GM12878 (cell line): ENCODE measurements around the gene ADCK1. TPM values are rescaled to one million over a fixed set of nuclear protein-coding genes. Genes with fewer than 3 reads are reported as not detected.

Experiments
- ATAC-seq: fragments of 200-7000 bp; cut with Tn5 transposase; 3 replicates; pipeline ENCODE4 v1.9.1; 2020; ENCODE audit warnings: mild to moderate bottlenecking, moderate library complexity
- BruUV-seq: library from RNA; stranded (reverse); fragments of 400-500 nt; replicated peaks from 2 replicates; lab custom pipeline; 2021; lab: Mats Ljungman, UMichigan
- CTCF ChIA-PET: fragments of 300-600 bp; sonication (Branson Sonifier 250); formaldehyde crosslinking; extraction: SDS; loops from one replicate; lab custom pipeline; 2021; ENCODE audit warnings: inconsistent platforms; lab: Yijun Ruan, JAX
- POLR2A ChIA-PET: fragments of 350-600 bp; formaldehyde crosslinking; extraction: SDS; loops from one replicate; lab custom pipeline; 2021; ENCODE audit warnings: inconsistent platforms; lab: Charles Lee
- RAD21 ChIA-PET: fragments of 300-600 bp; sonication (Branson Sonifier 250); formaldehyde crosslinking; loops from one replicate; lab custom pipeline; 2023; ENCODE audit warnings: antibody characterized with exemption; ENCODE audit not compliant: unreplicated experiment; lab: Charles Lee
- SMC1A ChIA-PET: fragments of 300-600 bp; sonication (Branson Sonifier 250); formaldehyde crosslinking; loops from one replicate; lab custom pipeline; 2023; ENCODE audit not compliant: unreplicated experiment, uncharacterized antibody; lab: Charles Lee
- DNase-seq: peaks from one replicate; pipeline ENCODE4 v3.0.0-alpha.2; 2011; ENCODE audit warnings: low read depth, low spot score
- FAIRE-seq: peaks from 3 replicates; lab custom pipeline; 2011; peaks lifted over from hg19 to GRCh38; lab: Jason Lieb, UNC
- H2AFZ ChIP-seq: 2 replicates; pipeline ENCODE4 v1.6.0; 2011; ENCODE audit warnings: low read depth, low read length, control low read depth; ENCODE audit not compliant: control insufficient read depth
- H3K27ac ChIP-seq: 2 replicates; pipeline ENCODE4 v1.5.1; 2011; ENCODE audit warnings: control low read depth; ENCODE audit not compliant: control insufficient read depth, insufficient read depth
- H3K27me3 ChIP-seq, 2 experiments: replicated peaks in 1 of 2; 2 replicates each; pipeline versions ENCODE4 v1.6.0 to v1.6.1; 2011; ENCODE audit warnings: low read length in 1 of 2; ENCODE audit not compliant: control insufficient read depth in 2 of 2, insufficient read depth in 2 of 2
- H3K36me3 ChIP-seq, 2 experiments: 2 replicates each; pipeline ENCODE4 v1.5.1; 2011; ENCODE audit warnings: low read length in 1 of 2; ENCODE audit not compliant: control insufficient read depth in 2 of 2, insufficient read depth in 2 of 2
- H3K4me1 ChIP-seq: 2 replicates; pipeline ENCODE4 v1.6.1; 2011; ENCODE audit warnings: mild to moderate bottlenecking, low read length, moderate library complexity, mixed read lengths; ENCODE audit not compliant: control insufficient read depth, insufficient read depth
- H3K4me2 ChIP-seq: 2 replicates; pipeline ENCODE4 v1.6.0; 2011; ENCODE audit warnings: control low read depth; ENCODE audit not compliant: control insufficient read depth, insufficient read depth
- H3K4me3 ChIP-seq: fragments of 200-600 bp; sonication (generic); 2 replicates; pipeline ENCODE4 v1.5.1; 2016
- H3K79me2 ChIP-seq: 2 replicates; pipeline ENCODE4 v1.6.0; 2011; ENCODE audit warnings: low read length; ENCODE audit not compliant: control insufficient read depth, insufficient read depth
- H3K9ac ChIP-seq: 2 replicates; pipeline ENCODE4 v1.8.0; 2011; ENCODE audit warnings: low read length, control low read depth, mixed read lengths; ENCODE audit not compliant: control insufficient read depth, insufficient read depth
- H3K9me3 ChIP-seq: replicated peaks from 3 replicates; pipeline ENCODE4 v1.5.1; 2011; ENCODE audit warnings: mild to moderate bottlenecking, low read length; ENCODE audit not compliant: control insufficient read depth, insufficient read depth
- H4K20me1 ChIP-seq: 2 replicates; pipeline ENCODE4 v1.6.0; 2011; ENCODE audit not compliant: control insufficient read depth, insufficient read depth
- CHD2 ChIP-seq: IDR thresholded peaks from 2 replicates; pipeline ENCODE4 v1.6.1; 2011; ENCODE audit warnings: low read depth, low read length, improper control_type of control experiment, borderline replicate concordance
- CHD4 ChIP-seq: fragments of 200-600 bp; sonication (generic); IDR thresholded peaks from 2 replicates; pipeline ENCODE4 v1.6.1; 2016; ENCODE audit warnings: mild to moderate bottlenecking
- EED ChIP-seq: sonication (generic); IDR thresholded peaks from 2 replicates; pipeline ENCODE4 v1.6.1; 2016; ENCODE audit warnings: antibody characterized with exemption, low read depth
- JUNB ChIP-seq: IDR thresholded peaks from 2 replicates; pipeline ENCODE4 v1.6.1; 2016; ENCODE audit warnings: antibody characterized with exemption, mild to moderate bottlenecking
- MEF2A ChIP-seq: IDR thresholded peaks from 2 replicates; pipeline ENCODE4 v1.6.1; 2011; ENCODE audit warnings: low read depth, mild to moderate bottlenecking, low read length, moderate library complexity; ENCODE audit not compliant: insufficient read depth
- MTA3 ChIP-seq: IDR thresholded peaks from 2 replicates; pipeline ENCODE4 v1.6.1; 2012; ENCODE audit warnings: low read length, inconsistent platforms, borderline replicate concordance
- MYB ChIP-seq: fragments of 150-350 bp; IDR thresholded peaks from 2 replicates; pipeline ENCODE4 v1.6.1; 2014; ENCODE audit warnings: mild to moderate bottlenecking, low read depth, low read length, borderline replicate concordance
- NFIC ChIP-seq: IDR thresholded peaks from 2 replicates; pipeline ENCODE4 v1.6.1; 2012; ENCODE audit warnings: low read depth, mild to moderate bottlenecking, inconsistent platforms, low read length, moderate library complexity
- NFYB ChIP-seq: IDR thresholded peaks from 2 replicates; pipeline ENCODE4 v1.6.1; 2011; ENCODE audit warnings: low read depth, mild to moderate bottlenecking, low read length, improper control_type of control experiment, moderate library complexity; ENCODE audit not compliant: insufficient read depth
- NR2C1 ChIP-seq: fragments of 450-650 bp; IDR thresholded peaks from 2 replicates; pipeline ENCODE4 v1.6.1; 2017; ENCODE audit warnings: antibody characterized with exemption, mild to moderate bottlenecking, moderate library complexity
- NR2F1 ChIP-seq: fragments of 450-650 bp; conservative IDR thresholded peaks from 2 replicates; pipeline ENCODE4 v1.6.1; 2017; ENCODE audit warnings: mild to moderate bottlenecking
- POLR2AphosphoS2 ChIP-seq: IDR thresholded peaks from 2 replicates; pipeline ENCODE4 v1.6.1; 2011; ENCODE audit warnings: low read depth, mild to moderate bottlenecking, low read length, improper control_type of control experiment, moderate library complexity
- RBBP5 ChIP-seq: fragments of 200-600 bp; sonication (generic); conservative IDR thresholded peaks from 2 replicates; pipeline ENCODE4 v1.6.1; 2016
- RUNX3 ChIP-seq: IDR thresholded peaks from 2 replicates; pipeline ENCODE4 v1.6.1; 2012; ENCODE audit warnings: low read length, inconsistent platforms
- SMAD1 ChIP-seq: fragments of 450-650 bp; IDR thresholded peaks from 2 replicates; pipeline ENCODE4 v1.6.1; 2018; ENCODE audit warnings: mild to moderate bottlenecking, low read depth; ENCODE audit not compliant: partially characterized antibody
- ZNF217 ChIP-seq: fragments of 450-650 bp; IDR thresholded peaks from 2 replicates; pipeline ENCODE4 v1.6.1; 2017; ENCODE audit warnings: antibody characterized with exemption, mild to moderate bottlenecking
- ZNF274 ChIP-seq: IDR thresholded peaks from one replicate; pipeline ENCODE4 v1.8.0; 2011; ENCODE audit not compliant: insufficient read length, insufficient read depth
- WGBS: methylation state at CpG from one replicate; pipeline ENCODE4 v1.1.6; 2016; ENCODE audit warnings: low lambda C conversion rate; ENCODE audit not compliant: insufficient replicate concordance, insufficient coverage; ENCODE audit errors: missing lambda C conversion rate; 5-methylcytosine and 5-hydroxymethylcytosine counted together
- in situ Hi-C: fragments of 300-500 bp; cut with MboI; formaldehyde crosslinking; loops from 9 replicates; pipeline ENCODE4 v1.14.3; 2018; ENCODE audit warnings: mixed read lengths
- intact Hi-C: fragments of 100-400 bp; cut with micrococcal nuclease; formaldehyde crosslinking; loops from one replicate; pipeline ENCODE4 v1.14.2; 2022; ENCODE audit not compliant: unreplicated experiment
- polyA plus RNA-seq, 11 experiments: library from polyadenylated mRNA; depleted of rRNA in 4 of 11; unstranded in 6 of 11; stranded (reverse) in 5 of 11; fragments of >200 nt; fragmentation: Nextera tagmentation in 4 of 11; fragmentation: Illumina TruSeq in 1 of 11; extraction: Ambion mirVana in 4 of 11; extraction: Trizol in 1 of 11; gene quantifications; 1 replicate in 1 of 11; 2 replicates in 10 of 11; pipeline versions ENCODE4 v1.2.1 to v1.2.3, GENCODE V29; 2011 to 2016; ENCODE audit warnings: inconsistent platforms in 2 of 11, missing spikeins in 2 of 11, low read depth in 1 of 11
- total RNA-seq, 4 experiments: library from RNA; depleted of rRNA in 3 of 4; stranded (reverse); fragments of >200 nt in 3 of 4; fragmentation: Illumina TruSeq in 1 of 4; extraction: Trizol in 1 of 4; gene quantifications; 2 replicates each; pipeline versions ENCODE4 v1.2.1 to v1.2.3, GENCODE V29; 2013 to 2021
- TF ChIP-seq, protein P1 (sequence below): fragments of 150-350 bp; IDR thresholded peaks from 2 replicates; pipeline ENCODE4 v1.6.1; 2016; ENCODE audit warnings: low read depth, low read length
- TF ChIP-seq, protein P2 (sequence below): IDR thresholded peaks from 2 replicates; pipeline ENCODE4 v1.6.1; 2012; ENCODE audit warnings: low read length, inconsistent platforms
- TF ChIP-seq, protein P3 (sequence below): fragments of 450-650 bp; IDR thresholded peaks from 2 replicates; pipeline ENCODE4 v1.6.1; 2018; ENCODE audit warnings: borderline replicate concordance, mild to moderate bottlenecking; ENCODE audit not compliant: partially characterized antibody

ADCK1 gene
- total and polyA plus RNA-seq, 10 of the 15 experiments (the other 5 are each of a cell fraction or from before 2014, with no cell fraction given), result 3.3 to 8.5 (median 5.1) TPM

DNA sequence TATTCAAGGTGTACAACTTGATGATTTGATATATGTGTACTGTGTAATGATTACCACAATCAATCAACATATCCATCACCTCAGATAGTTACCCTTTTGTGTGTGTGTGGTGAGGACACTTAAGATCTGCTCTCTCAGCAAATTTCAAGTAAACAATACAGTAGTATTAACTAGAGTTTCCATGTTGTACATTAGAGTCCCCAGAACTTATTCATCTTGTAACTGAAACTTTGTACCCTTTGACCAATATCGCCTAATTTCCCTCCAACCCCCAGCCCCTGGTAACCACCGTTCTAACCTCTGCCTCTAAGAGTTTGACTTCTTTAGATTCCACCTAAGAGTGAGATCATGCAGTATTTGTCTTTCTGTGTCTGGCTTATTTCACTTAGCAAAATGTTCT is 12.1 kb downstream of the ADCK1 start:
- Histone ChIP-seq H3K4me1 (peaks cover 5% of the 10 kb centered on the region; the same call in 1 of the 2 replicates), H4K20me1 (no peaks in the 10 kb centered on the region), H3K79me2 (no peaks in the 10 kb centered on the region), H3K27me3 (no peaks in the 10 kb centered on the region)
- DNase-seq, result peak; percentile 20
- CTCF ChIA-PET, result no interaction called here
- TF ChIP-seq MTA3 (0 out of 2 replicates have a peak, but pooled peaks have one; percentile 35), CHD2 (no peak), NR2C1 (no peak), CHD4 (no peak), NFIC (peak; percentile 56; the same call in 1 of the 2 replicates), JUNB (peak; percentile 73), MEF2A (0 out of 2 replicates have a peak, but pooled peaks have one; percentile 32), MYB (no peak), ZNF274 (no peak), ZNF217 (no peak), NFYB (no peak), SMAD1 (no peak), POLR2AphosphoS2 (no peak), RBBP5 (no peak), NR2F1 (peak; percentile 75), EED (0 out of 2 replicates have a peak, but pooled peaks have one; percentile 31), RUNX3 (peak; percentile 90)
- TF ChIP-seq, protein P1, sequence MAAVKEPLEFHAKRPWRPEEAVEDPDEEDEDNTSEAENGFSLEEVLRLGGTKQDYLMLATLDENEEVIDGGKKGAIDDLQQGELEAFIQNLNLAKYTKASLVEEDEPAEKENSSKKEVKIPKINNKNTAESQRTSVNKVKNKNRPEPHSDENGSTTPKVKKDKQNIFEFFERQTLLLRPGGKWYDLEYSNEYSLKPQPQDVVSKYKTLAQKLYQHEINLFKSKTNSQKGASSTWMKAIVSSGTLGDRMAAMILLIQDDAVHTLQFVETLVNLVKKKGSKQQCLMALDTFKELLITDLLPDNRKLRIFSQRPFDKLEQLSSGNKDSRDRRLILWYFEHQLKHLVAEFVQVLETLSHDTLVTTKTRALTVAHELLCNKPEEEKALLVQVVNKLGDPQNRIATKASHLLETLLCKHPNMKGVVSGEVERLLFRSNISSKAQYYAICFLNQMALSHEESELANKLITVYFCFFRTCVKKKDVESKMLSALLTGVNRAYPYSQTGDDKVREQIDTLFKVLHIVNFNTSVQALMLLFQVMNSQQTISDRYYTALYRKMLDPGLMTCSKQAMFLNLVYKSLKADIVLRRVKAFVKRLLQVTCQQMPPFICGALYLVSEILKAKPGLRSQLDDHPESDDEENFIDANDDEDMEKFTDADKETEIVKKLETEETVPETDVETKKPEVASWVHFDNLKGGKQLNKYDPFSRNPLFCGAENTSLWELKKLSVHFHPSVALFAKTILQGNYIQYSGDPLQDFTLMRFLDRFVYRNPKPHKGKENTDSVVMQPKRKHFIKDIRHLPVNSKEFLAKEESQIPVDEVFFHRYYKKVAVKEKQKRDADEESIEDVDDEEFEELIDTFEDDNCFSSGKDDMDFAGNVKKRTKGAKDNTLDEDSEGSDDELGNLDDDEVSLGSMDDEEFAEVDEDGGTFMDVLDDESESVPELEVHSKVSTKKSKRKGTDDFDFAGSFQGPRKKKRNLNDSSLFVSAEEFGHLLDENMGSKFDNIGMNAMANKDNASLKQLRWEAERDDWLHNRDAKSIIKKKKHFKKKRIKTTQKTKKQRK, result no peak
- TF ChIP-seq, protein P2, sequence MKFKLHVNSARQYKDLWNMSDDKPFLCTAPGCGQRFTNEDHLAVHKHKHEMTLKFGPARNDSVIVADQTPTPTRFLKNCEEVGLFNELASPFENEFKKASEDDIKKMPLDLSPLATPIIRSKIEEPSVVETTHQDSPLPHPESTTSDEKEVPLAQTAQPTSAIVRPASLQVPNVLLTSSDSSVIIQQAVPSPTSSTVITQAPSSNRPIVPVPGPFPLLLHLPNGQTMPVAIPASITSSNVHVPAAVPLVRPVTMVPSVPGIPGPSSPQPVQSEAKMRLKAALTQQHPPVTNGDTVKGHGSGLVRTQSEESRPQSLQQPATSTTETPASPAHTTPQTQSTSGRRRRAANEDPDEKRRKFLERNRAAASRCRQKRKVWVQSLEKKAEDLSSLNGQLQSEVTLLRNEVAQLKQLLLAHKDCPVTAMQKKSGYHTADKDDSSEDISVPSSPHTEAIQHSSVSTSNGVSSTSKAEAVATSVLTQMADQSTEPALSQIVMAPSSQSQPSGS, result peak; percentile 31; the same call in 1 of the 2 replicates
- TF ChIP-seq, protein P3, sequence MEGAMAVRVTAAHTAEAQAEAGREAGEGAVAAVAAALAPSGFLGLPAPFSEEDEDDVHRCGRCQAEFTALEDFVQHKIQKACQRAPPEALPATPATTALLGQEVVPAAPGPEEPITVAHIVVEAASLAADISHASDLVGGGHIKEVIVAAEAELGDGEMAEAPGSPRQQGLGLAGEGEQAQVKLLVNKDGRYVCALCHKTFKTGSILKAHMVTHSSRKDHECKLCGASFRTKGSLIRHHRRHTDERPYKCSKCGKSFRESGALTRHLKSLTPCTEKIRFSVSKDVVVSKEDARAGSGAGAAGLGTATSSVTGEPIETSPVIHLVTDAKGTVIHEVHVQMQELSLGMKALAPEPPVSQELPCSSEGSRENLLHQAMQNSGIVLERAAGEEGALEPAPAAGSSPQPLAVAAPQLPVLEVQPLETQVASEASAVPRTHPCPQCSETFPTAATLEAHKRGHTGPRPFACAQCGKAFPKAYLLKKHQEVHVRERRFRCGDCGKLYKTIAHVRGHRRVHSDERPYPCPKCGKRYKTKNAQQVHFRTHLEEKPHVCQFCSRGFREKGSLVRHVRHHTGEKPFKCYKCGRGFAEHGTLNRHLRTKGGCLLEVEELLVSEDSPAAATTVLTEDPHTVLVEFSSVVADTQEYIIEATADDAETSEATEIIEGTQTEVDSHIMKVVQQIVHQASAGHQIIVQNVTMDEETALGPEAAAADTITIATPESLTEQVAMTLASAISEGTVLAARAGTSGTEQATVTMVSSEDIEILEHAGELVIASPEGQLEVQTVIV, result no peak
- TF ChIP-seq, all 136 proteins: peak for 8
- ATAC-seq (peak; percentile 87), FAIRE-seq (peak; percentile 41)
- no TSS peak for BruUV-seq
- intact Hi-C loops (no loop called here), in situ Hi-C loops (no loop called here)
- H3K27ac ChIP-seq, result no peak overlapping the region
- no peak overlapping the region for H2AFZ ChIP-seq
- no peak overlapping the region for H3K4me3 ChIP-seq
- no peaks in the 10 kb centered on the region for H3K9me3 ChIP-seq
- no peak overlapping the region for H3K9ac ChIP-seq
- H3K4me2 ChIP-seq, result 0 out of 2 replicates have a peak overlapping the region, but pooled peaks have one; percentile 1
- SMC1A ChIA-PET, result no interaction called here
- RAD21 ChIA-PET, result no interaction called here
- POLR2A ChIA-PET, result no interaction called here
- 3% methylated on average over 2 of the region's 2 CpGs for WGBS
- no peaks in the 10 kb centered on the region for H3K36me3 ChIP-seq
